Mucosa of descending colon (tissue), 3 donors: ENCODE measurements around the gene RNF182. TPM values are rescaled to one million over a fixed set of nuclear protein-coding genes. Genes with fewer than 3 reads are reported as not detected.

Experiments used
- ATAC-seq: fragments of 200-7000 bp; cut with Tn5 transposase; one replicate; pipeline ENCODE4 v1.9.1; 2020; ENCODE audit warnings: mild to moderate bottlenecking, moderate library complexity
- DNase-seq, 3 donors: peaks; one replicate each; pipeline ENCODE4 v3.0.0-alpha.2; 2020
- H3K36me3 ChIP-seq: fragments of 200-600 bp; one replicate; pipeline ENCODE4 v1.8.0; 2021; ENCODE audit warnings: low read depth, mild to moderate bottlenecking
- H3K4me1 ChIP-seq: fragments of 200-600 bp; one replicate; pipeline ENCODE4 v1.8.0; 2021; ENCODE audit warnings: low read depth, mild to moderate bottlenecking
- H3K4me3 ChIP-seq: fragments of 200-600 bp; one replicate; pipeline ENCODE4 v1.8.0; 2021; ENCODE audit warnings: mild to moderate bottlenecking
- H3K9me3 ChIP-seq: fragments of 200-600 bp; one replicate; pipeline ENCODE4 v1.8.0; 2021; ENCODE audit warnings: mild to moderate bottlenecking
- CTCF ChIP-seq: fragments of 200-600 bp; IDR thresholded peaks from one replicate; pipeline ENCODE4 v1.8.0; 2022; ENCODE audit warnings: antibody characterized with exemption, mild to moderate bottlenecking
- intact Hi-C, 2 donors: fragments of 100-400 bp; cut with DNase I in 1 of 2; cut with micrococcal nuclease in 1 of 2; formaldehyde crosslinking; loops; one replicate each; pipeline versions ENCODE4 v1.11.0 to v1.11.1; 2022; cut with DNase I, micrococcal nuclease
- total RNA-seq, 3 donors: library from RNA; stranded (reverse); fragmentation: NEBNext Ultra II Directional in 2 of 3; extraction: Animal tissue kit (Norgen Biotek cat#: 25700) in 2 of 3; gene quantifications; one replicate each; pipeline versions ENCODE4 v1.2.1 to v1.2.4, GENCODE V29; 2021 to 2023
- donor health status: DM: no; HTN: no; CAD: no; lungs with moderate emphysema.
- donor health status: DM: no; HTN: no; CAD: no.
- donor health status: DM: no; HTN: yes; CAD: no.

The RNF182 gene
- total RNA-seq, 3 donors from 2014 or later = 0.09 to 0.25 TPM; not detected in 1

GRCh38 chr6:13992417-13993055 lies 67.8 kb downstream of the RNF182 start:
- Histone ChIP-seq H3K9me3 (no peaks in the 10 kb centered on the region), H3K4me3 (no peak overlapping the region), H3K4me1 (no peaks in the 10 kb centered on the region), H3K36me3 (no peaks in the 10 kb centered on the region)
- DNase-seq (no peak), ATAC-seq (no peak)
- intact Hi-C loops = no loop called here
- TF ChIP-seq CTCF = no peak

DNA sequence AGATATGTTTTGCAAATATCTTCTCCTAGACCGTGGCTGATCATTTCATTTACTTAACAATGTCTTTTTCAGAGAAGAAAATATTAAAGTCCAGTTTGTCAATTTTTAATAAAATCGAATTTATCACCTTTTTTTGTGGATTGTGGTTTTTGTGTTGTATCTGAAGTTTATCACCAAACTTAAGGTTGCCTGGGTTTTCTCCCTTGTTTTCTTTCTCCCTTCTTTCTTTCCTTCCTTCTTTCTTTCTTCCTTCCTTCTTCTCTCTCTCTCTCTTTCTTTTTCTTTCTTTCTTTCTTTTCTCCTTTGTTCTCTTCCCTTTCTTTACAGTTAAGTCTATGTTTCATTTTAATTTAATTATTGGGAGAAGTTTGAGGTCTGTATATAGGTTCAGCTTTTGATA lies 68.7 kb downstream of the RNF182 start:
- DNase-seq (no peak), ATAC-seq (no peak)
- TF ChIP-seq CTCF = no peak
- intact Hi-C loops = no loop called here
- no peak overlapping the region for H3K4me3 ChIP-seq
- no peaks in the 10 kb centered on the region for H3K9me3 ChIP-seq
- no peaks in the 10 kb centered on the region for H3K4me1 ChIP-seq
- H3K36me3 ChIP-seq = no peaks in the 10 kb centered on the region

DNA sequence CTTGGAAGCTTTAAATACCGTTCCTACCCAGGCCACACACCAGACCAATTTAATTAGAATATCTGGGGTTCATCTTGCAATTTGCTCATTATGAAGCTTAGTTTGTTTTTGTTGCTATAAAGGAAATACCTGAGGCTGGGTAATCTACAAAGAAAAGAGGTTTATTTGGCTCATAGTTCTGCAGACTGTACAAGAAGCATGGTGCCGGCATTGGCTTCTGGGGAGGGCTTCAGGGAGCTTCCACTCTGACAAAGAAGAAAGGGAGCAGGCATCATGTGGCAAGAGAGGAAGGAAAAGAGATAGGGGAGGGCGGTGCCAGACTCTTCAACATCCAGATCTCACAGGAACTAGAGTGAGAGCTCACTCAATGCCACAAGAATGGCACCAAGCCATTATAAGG lies 73.6 kb downstream of the RNF182 start:
- Histone ChIP-seq H3K9me3 (no peaks in the 10 kb centered on the region), H3K4me1 (no peaks in the 10 kb centered on the region), H3K4me3 (no peak overlapping the region), H3K36me3 (no peaks in the 10 kb centered on the region)
- ATAC-seq (no peak), DNase-seq (no peak)
- intact Hi-C loops = no loop called here
- TF ChIP-seq CTCF = no peak

DNA sequence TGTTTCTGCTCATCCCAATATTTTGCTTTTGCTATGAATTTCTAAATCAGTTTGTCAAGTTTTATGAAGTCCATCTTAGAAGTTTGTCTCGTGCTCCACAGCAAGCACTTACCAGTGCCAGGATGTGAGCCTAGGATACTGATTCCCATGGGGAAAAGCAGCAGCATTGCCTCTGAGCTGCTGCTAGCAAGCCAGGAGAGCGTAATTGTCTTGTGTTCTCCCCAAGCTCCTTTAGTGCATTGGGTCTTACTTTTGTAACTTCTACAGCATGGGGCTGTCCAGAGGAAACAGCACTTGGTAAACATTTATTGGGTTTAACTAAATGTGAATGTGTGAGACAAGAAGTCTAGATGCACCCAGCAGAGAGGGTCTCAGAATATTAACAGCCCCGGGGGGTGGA lies 76.1 kb downstream of the RNF182 start:
- H3K36me3 ChIP-seq = no peaks in the 10 kb centered on the region
- DNase-seq = no peak
- no peaks in the 10 kb centered on the region for H3K4me1 ChIP-seq
- no peak overlapping the region for H3K4me3 ChIP-seq
- ATAC-seq = no peak
- intact Hi-C loops = no loop called here
- no peak for TF ChIP-seq CTCF
- H3K9me3 ChIP-seq = no peaks in the 10 kb centered on the region

DNA sequence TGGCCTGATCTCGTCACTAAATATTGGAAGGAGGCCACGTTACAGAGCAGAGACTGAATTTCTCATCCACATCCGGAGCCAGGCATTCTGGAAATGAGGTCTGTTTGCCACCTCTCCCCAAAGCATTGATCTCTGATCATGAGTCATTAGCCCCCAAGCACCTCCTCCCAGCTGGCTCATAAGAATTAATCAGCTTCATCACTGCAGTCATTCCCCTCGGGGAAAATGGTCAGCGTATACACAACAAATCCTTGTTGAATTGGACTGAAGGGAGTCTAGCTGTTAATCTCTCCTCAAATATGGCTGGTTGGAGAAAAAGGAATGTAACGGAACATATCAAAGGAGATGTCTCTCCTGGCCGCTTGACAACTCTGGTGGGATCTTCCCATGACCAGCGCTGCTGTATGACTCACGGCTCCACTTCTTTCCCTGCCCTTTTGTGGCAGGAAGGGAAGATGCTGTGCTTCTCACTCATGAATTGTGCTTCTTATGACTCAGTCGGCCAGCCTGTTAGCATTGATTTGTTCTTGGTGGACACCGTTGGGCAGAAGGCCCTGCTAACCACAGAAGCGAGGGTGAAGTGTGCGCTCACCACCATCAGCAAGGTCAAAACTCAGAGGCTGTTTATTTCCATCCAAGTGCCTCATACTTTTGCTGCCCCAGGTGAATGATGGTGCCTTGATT lies 76.7 kb downstream of the RNF182 start:
- H3K4me3 ChIP-seq = no peak overlapping the region
- ATAC-seq = no peak
- H3K4me1 ChIP-seq = no peaks in the 10 kb centered on the region
- intact Hi-C loops = no loop called here
- TF ChIP-seq CTCF = no peak
- H3K36me3 ChIP-seq = no peaks in the 10 kb centered on the region
- H3K9me3 ChIP-seq = no peaks in the 10 kb centered on the region
- no peak for DNase-seq
